Mammary microvascular endothelial cell (primary cell): ENCODE data around the gene FSIP2. TPM values are rescaled to one million over a fixed set of nuclear protein-coding genes. Genes with fewer than 3 reads are reported as not detected.

Source experiments
- total RNA-seq: library from RNA; depleted of rRNA; stranded (reverse); fragments of >200 nt; gene quantifications from 2 replicates; pipeline ENCODE4 v1.2.3, GENCODE V29; 2015

The FSIP2 gene, protein sequence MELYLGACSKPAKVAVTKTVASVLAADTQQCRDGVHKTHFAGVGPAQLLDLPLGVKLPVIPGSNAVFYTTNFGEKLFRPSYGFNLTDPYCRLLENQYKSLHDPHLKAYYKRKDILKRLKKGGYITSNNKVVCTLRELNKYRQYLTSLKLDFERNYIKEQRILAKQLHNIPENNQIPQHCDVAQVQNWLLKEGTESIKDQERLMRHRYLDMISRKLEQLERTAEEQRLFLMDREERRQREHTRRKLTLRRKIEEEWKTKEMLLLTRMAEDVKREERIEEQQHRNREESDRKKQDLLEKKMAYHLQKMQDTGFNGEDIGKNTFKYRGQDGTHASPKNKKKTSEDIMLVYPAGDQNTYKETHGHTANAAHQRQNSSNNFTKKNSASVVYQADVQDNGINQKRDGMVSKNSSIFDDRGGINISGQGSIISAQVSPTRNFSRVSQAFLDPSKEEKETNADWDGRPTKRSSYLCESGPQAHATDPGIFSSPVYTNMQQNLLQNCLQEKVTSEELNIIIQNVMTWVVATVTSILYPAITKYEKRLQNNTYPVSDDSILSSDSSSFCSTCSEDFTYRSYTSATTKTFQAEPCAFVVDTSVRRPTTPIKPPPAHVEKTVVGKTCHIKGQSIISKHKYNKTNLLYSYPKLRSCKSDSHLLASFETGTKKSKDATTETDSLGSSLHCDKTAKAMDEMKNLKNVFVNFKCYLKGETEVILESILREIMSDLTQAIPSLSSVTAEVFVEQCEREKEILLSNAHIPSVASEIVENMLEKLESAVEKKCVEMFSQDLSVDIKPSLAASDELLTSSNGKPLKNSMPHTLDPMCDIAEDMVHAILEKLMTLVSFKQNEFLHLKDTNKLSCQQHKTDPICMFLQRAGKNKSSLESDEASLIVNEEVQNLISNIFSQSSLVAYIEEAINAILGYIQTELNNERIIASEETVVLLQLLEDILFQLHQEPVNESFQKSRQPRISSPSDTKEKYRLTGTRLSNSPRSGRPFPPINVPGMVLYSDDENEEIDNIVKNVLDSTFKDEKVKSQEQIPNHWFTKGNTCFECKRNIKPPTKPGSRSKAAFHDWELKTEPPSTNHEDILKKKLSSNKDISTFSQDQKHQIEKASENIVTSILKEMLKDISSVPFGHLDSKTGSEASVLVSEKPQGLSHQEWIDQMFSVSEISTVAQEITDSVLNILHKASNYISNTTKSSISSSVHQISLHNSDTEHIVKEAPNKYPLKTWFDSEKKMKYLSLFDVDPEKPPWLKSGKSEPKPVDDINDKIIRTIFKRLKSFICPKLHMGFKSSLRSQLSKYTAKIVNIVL (N-terminal part only)
- total RNA-seq, result 0.20 TPM in 1 of 2 replicates, not detected in the other

DNA sequence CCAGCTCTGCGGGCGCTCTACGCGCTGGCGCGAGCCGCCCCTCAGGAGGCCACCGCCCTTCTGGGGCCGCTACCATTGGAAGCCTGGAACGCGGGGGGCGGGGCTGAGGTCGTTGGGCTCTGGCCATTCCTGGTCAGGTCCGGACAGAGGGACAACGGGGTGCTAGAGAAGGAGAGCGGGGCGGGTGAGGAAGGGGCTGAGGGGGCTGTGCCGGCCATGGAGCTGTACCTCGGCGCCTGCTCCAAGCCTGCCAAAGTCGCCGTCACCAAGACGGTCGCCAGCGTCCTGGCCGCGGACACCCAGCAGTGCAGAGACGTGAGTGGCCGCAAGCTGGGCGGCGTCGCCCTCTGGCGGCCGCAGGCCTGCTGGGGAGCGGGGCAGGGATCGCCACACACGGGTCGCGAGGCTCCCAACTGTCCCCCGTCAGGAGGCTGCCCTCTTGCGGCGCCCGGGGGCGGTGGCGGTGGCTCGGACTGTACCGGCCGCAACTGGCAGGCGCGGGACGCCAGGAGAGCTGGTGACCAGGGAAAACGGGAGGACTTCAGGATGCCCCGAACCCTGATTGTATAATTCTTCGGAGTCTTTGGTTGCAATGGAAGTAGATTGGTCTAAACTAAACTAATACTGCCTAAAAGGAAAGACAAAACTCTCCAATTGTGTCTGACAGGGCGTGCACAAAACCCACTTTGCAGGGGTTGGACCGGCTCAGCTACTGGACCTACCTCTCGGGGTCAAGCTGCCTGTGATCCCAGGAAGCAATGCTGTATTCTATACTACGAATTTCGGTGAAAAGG lies at the start of gene FSIP2:
Gene FSIP2 (plus strand): TSS at position 126 of the 794 bp plus-strand sequence. CDS start 91 bp downstream, at position 217.

